Measurements from ENCODE around the gene KIAA1328.
"Not testable (repeated sequence)": the region's sequence is repeated elsewhere in the genome, so short reads cannot be mapped to it uniquely, and the experiment has no call there.

KIAA1328 gene

GRCh38 chr18:36828630-36829361 lies at the start of gene KIAA1328, which contains the start of gene TPGS2:
TSS of gene KIAA1328 (plus strand) at chr18:36829127. CDS start at chr18:36829139, 12 bp downstream.
TSS of gene TPGS2 (minus strand) at chr18:36829002. CDS start at chr18:36828767, 235 bp downstream.
- DNase-seq, result peak; percentile 88

GRCh38 chr18:36780748-36781147 lies 48.2 kb upstream of the KIAA1328 start:
- no peak for DNase-seq

GRCh38 chr18:36782710-36783109 lies 46.2 kb upstream of the KIAA1328 start:
- no peak for DNase-seq

GRCh38 chr18:36783792-36784191 lies 45.1 kb upstream of the KIAA1328 start:
- DNase-seq, result no peak

GRCh38 chr18:36786686-36787085 lies 42.2 kb upstream of the KIAA1328 start:
- DNase-seq, result no peak

- no peak for DNase-seq
Observed at GRCh38 chr18:36792634-36793283, 36.2 kb upstream of the KIAA1328 start.

GRCh38 chr18:36798738-36799473 lies 30.0 kb upstream of the KIAA1328 start:
- DNase-seq, result no peak

- no peak for DNase-seq
Observed at GRCh38 chr18:36805105-36805504, 23.8 kb upstream of the KIAA1328 start.

- DNase-seq, result no peak
Observed at GRCh38 chr18:36808681-36809080, 20.2 kb upstream of the KIAA1328 start.

GRCh38 chr18:36809590-36810381 lies 19.1 kb upstream of the KIAA1328 start:
- DNase-seq, result peak; percentile 47

- no peak for DNase-seq
Observed at GRCh38 chr18:36811430-36811829, 17.5 kb upstream of the KIAA1328 start.

GRCh38 chr18:36811955-36812354 lies 17.0 kb upstream of the KIAA1328 start:
- DNase-seq, result no peak

GRCh38 chr18:36812678-36813077 lies 16.2 kb upstream of the KIAA1328 start:
- no peak for DNase-seq

- DNase-seq, result no peak
Observed at GRCh38 chr18:36813101-36813775, 15.7 kb upstream of the KIAA1328 start.

GRCh38 chr18:36813824-36814223 lies 15.1 kb upstream of the KIAA1328 start:
- no peak for DNase-seq

- no peak for DNase-seq
Observed at GRCh38 chr18:36814994-36815393, 13.9 kb upstream of the KIAA1328 start.

GRCh38 chr18:36816096-36816495 lies 12.8 kb upstream of the KIAA1328 start:
- not testable (repeated sequence) for DNase-seq

GRCh38 chr18:36817039-36817438 lies 11.9 kb upstream of the KIAA1328 start:
- no peak for DNase-seq

GRCh38 chr18:36818652-36819051 lies 10.3 kb upstream of the KIAA1328 start:
- DNase-seq, result no peak

GRCh38 chr18:36819621-36820020 lies 9.3 kb upstream of the KIAA1328 start:
- no peak for DNase-seq

GRCh38 chr18:36821681-36822080 lies 7.2 kb upstream of the KIAA1328 start:
- DNase-seq, result no peak

- no peak for DNase-seq
Observed at GRCh38 chr18:36825526-36825925, 3.4 kb upstream of the KIAA1328 start.

Data from NCI-H510A (cell line).